Body of pancreas (tissue), 4 donors: Measurements from ENCODE around the gene SIL1. TPM values are rescaled to one million over a fixed set of nuclear protein-coding genes. Genes with fewer than 3 reads are reported as not detected.

Experiments used
- ATAC-seq: fragments of 150-250 bp; one replicate; pipeline ENCODE4 v1.9.1; 2016
- DNase-seq, 4 donors: peaks; one replicate each; pipeline ENCODE4 v3.0.0-alpha.2; 2019
- H3K27ac ChIP-seq, 4 donors: fragments of 200-600 bp; sonication (generic); 1 replicate in 3 of 4; 2 replicates in 1 of 4; pipeline versions ENCODE4 v1.5.1 to v1.6.1; 2016 to 2019; ENCODE audit warnings: mild to moderate bottlenecking in 1 of 4, mixed read lengths in 1 of 4, moderate library complexity in 1 of 4
- H3K27me3 ChIP-seq, 2 donors: fragments of 200-600 bp; sonication (generic); one replicate each; pipeline ENCODE4 v1.6.0; 2016; ENCODE audit warnings: mild to moderate bottlenecking in 1 of 2
- H3K36me3 ChIP-seq, 2 donors: fragments of 200-600 bp; sonication (generic); replicated peaks in 1 of 2; 2 replicates each; pipeline ENCODE4 v1.5.1; 2016; ENCODE audit warnings: low read depth in 2 of 2; ENCODE audit not compliant: insufficient read depth in 1 of 2
- H3K4me1 ChIP-seq: fragments of 200-600 bp; sonication (generic); one replicate; pipeline ENCODE4 v1.6.0; 2016
- H3K4me3 ChIP-seq, 2 donors: fragments of 200-600 bp; sonication (generic); 1 replicate in 1 of 2; 2 replicates in 1 of 2; pipeline ENCODE4 v1.5.1; 2016 to 2019
- H3K9me3 ChIP-seq, 3 donors: fragments of 200-600 bp; sonication (generic); 1 replicate in 2 of 3; 2 replicates in 1 of 3; pipeline ENCODE4 v1.5.1; 2016
- POLR2A ChIP-seq, 3 donors: fragments of 450-650 bp; IDR thresholded peaks; one replicate each; pipeline ENCODE4 v1.6.1; 2016; ENCODE audit warnings: antibody characterized with exemption in 3 of 3, mild to moderate bottlenecking in 2 of 3
- WGBS, 2 donors: methylation state at CpG; one replicate each; pipeline ENCODE4 v1.1.5; 2017; 5-methylcytosine and 5-hydroxymethylcytosine counted together
- intact Hi-C: fragments of 100-400 bp; cut with DNase I; formaldehyde crosslinking; loops from one replicate; pipeline ENCODE4 v1.15.1; 2023
- total RNA-seq, 2 donors: library from RNA; depleted of rRNA; stranded (reverse); fragments of >200 nt; gene quantifications; one replicate each; pipeline ENCODE4 v1.1.0, GENCODE V29; 2016
- TF ChIP-seq, protein P1 (sequence below), 7 experiments: fragments of 450-650 bp in 4 of 7; fragments of 200-600 bp in 3 of 7; sonication (generic) in 3 of 7; IDR thresholded peaks; one replicate each; pipeline ENCODE4 v1.5.1; 2016 to 2019; ENCODE audit warnings: antibody characterized with exemption in 7 of 7

Gene SIL1
- total RNA-seq, 2 donors from 2014 or later, result 57.6 to 124 TPM

DNA sequence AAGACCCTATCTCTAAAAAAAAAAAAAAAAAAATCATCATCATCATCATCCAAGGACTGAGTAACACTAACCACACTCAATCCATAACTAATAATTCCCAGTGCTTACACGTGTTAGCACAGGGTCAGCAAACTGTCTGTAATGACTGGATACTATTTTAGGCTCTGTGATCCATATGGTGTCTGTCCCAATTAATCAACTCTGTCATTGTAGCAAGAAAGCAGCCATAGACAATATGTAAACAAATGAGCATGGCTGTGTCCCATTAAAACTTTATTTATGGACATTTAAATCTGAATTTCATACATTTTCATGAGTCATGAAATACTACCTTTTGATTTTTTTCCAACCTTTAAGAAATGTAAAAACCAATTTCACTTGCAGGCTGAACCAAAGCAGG, 148.4 kb downstream of the SIL1 start:
- Histone ChIP-seq H3K9me3 (no peaks in the 10 kb centered on the region), H3K36me3 (no peaks in the 10 kb centered on the region), H3K4me1 (no peaks in the 10 kb centered on the region), H3K4me3 (no peak overlapping the region), H3K27me3 (no peaks in the 10 kb centered on the region), H3K27ac (no peak overlapping the region)
- 65 to 84% methylated on average over 1 of the region's 1 CpG for WGBS, 2 donors
- TF ChIP-seq POLR2A (IDR thresholded peaks at IDR 0.05), result no peak
- TF ChIP-seq, protein P1, sequence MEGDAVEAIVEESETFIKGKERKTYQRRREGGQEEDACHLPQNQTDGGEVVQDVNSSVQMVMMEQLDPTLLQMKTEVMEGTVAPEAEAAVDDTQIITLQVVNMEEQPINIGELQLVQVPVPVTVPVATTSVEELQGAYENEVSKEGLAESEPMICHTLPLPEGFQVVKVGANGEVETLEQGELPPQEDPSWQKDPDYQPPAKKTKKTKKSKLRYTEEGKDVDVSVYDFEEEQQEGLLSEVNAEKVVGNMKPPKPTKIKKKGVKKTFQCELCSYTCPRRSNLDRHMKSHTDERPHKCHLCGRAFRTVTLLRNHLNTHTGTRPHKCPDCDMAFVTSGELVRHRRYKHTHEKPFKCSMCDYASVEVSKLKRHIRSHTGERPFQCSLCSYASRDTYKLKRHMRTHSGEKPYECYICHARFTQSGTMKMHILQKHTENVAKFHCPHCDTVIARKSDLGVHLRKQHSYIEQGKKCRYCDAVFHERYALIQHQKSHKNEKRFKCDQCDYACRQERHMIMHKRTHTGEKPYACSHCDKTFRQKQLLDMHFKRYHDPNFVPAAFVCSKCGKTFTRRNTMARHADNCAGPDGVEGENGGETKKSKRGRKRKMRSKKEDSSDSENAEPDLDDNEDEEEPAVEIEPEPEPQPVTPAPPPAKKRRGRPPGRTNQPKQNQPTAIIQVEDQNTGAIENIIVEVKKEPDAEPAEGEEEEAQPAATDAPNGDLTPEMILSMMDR (IDR thresholded peaks at IDR 0.05), result no peak
- ATAC-seq (no peak), DNase-seq (no peak)
- intact Hi-C loops, result no loop called here

DNA sequence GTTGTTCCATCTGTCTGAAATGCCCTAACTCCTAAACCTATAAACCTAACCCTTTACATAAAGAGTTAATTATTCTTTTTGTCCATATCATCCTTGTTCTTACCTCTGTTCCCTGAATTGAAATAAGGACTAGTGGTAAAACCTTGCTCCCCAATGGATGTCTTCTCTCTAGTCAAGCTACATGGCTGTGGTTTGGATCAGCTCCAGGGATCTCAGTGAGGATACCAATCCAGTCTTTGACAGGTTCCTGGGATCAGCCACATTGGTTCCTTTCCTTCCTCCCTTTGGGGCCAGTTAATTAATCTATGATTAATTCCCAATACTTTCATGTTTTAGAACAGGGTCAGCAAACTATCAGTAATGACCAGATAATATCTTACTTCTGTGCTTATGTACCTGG, 151.6 kb downstream of the SIL1 start:
- H3K27me3 ChIP-seq, result no peaks in the 10 kb centered on the region
- no peaks in the 10 kb centered on the region for H3K9me3 ChIP-seq
- no peaks in the 10 kb centered on the region for H3K36me3 ChIP-seq
- no peak overlapping the region for H3K27ac ChIP-seq
- no peaks in the 10 kb centered on the region for H3K4me1 ChIP-seq
- H3K4me3 ChIP-seq, result no peak overlapping the region
- no peak for ATAC-seq
- intact Hi-C loops, result no loop called here
- TF ChIP-seq POLR2A (IDR thresholded peaks at IDR 0.05), result no peak
- no peak for DNase-seq

DNA sequence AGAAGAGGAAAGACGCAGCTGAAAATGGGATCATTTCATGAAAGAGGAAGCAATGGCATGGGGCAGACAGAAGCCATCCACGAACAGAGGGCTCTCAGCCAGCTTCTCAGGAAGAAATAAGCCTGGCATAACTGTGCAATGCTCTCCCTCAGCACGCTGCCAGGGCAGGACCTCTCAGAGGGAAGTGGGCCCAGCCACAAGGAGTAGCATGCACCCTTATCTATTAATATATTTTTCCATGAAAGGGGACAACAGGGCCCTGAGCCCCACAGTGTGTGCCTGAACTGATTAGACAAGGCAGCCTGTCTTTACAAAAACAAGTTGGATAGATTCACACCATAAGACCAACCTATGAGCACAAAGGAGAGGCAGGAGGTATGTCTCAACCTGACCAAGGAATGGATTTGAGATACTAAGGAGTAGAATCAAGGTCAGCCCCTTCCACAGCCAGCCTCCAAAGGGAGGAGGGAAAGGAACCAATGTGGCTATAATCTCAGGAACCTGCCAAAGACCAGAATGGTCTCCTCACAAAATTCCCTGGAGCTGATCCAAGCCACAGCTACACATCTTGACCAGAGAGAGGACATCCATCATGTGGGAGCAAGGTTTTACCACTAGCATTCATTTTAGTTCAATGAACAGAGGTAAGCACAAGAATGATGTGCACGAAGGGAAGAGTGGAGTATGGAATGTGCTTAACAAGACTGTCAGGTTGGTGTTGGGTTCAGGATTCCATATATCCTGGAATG, 154.8 kb downstream of the SIL1 start:
- WGBS, 2 donors, result 83 to 89% methylated on average over 4 of the region's 4 CpGs

DNA sequence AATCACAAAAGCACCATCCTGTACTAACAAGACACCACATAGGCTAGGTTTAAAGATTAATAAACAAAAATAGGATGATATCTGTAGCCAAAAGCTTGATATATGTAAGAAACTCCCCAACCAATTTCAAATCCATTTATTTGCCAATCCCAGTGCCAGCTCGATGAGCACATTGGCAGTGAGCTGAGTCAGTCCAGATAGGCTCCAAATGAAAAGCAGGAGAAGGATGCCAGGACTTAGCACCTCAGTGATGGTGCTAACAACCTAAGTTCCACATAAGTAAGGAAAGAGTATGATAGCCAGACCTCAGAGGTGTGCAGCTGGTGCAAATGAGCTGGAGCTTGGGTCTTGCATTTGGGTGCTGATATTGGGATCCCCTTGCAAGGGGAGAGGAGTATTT, 158.1 kb downstream of the SIL1 start:
- Histone ChIP-seq H3K4me1 (no peaks in the 10 kb centered on the region), H3K27me3 (no peaks in the 10 kb centered on the region), H3K4me3 (no peak overlapping the region), H3K27ac (no peak overlapping the region), H3K9me3 (no peaks in the 10 kb centered on the region), H3K36me3 (no peaks in the 10 kb centered on the region)
- TF ChIP-seq, protein P1 (IDR thresholded peaks at IDR 0.05), result no peak
- TF ChIP-seq POLR2A (IDR thresholded peaks at IDR 0.05), result no peak
- DNase-seq, result no peak
- no peak for ATAC-seq
- intact Hi-C loops, result no loop called here
- 88 to 95% methylated on average over 1 of the region's 1 CpG for WGBS, 2 donors

More for the DNA sequence above, 154.8 kb downstream of the SIL1 start:
- Histone ChIP-seq H3K27ac (no peak overlapping the region), H3K4me1 (no peaks in the 10 kb centered on the region), H3K4me3 (no peak overlapping the region), H3K36me3 (no peaks in the 10 kb centered on the region), H3K9me3 (no peaks in the 10 kb centered on the region), H3K27me3 (no peaks in the 10 kb centered on the region)
- intact Hi-C loops, result no loop called here
- no peak for DNase-seq
- TF ChIP-seq, protein P1 (IDR thresholded peaks at IDR 0.05), result no peak
- no peak for TF ChIP-seq POLR2A (IDR thresholded peaks at IDR 0.05)
- no peak for ATAC-seq

DNA sequence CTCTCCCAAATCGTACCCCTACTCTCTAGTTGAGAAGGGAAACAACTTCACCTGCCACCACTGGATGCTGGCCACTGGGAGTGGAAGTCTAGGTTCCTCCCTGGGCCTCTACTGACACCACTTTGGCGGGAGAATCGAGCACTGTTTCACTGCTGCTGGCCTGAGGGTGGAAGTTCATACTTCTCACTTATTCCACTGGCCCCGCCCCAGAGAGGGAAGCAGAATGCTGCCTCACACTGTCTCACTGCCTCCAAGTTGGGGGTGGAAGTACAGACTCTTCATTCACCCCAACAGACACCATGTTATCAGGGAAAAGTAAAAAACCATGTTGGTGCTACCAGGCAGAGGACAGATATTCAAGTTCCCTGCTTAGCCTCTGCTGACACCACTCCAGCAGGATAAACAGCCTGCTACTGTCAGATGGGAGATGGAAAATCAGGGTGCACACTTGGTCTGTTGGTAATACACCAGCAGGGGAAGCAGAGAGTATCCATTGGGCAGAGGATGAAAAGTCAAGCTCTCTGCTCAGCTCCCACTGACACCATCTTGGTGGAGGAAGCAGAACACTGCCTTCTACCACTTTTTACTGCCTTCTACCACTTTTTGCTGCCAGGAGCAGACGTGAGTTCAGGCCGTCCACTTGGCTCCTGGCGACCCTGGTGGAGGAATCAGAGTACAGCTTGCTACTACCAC, 159.4 kb downstream of the SIL1 start:
- no peaks in the 10 kb centered on the region for H3K9me3 ChIP-seq
- intact Hi-C loops, result no loop called here
- TF ChIP-seq, protein P1 (IDR thresholded peaks at IDR 0.05), result peak in 1 of 7 experiments; percentile 4
- TF ChIP-seq POLR2A (IDR thresholded peaks at IDR 0.05), result no peak
- H3K36me3 ChIP-seq, result no peaks in the 10 kb centered on the region
- 79 to 88% methylated on average over 7 of the region's 7 CpGs for WGBS, 2 donors
- H3K27me3 ChIP-seq, result no peaks in the 10 kb centered on the region
- no peak overlapping the region for H3K27ac ChIP-seq
- no peak overlapping the region for H3K4me3 ChIP-seq
- DNase-seq (no peak), ATAC-seq (no peak)
- H3K4me1 ChIP-seq, result no peaks in the 10 kb centered on the region
